Measurements from ENCODE around the gene OOEP.
"Not testable (repeated sequence)": the region's sequence is repeated elsewhere in the genome, so short reads cannot be mapped to it uniquely, and the experiment has no call there.

The OOEP gene

GRCh38 chr6:73369563-73369962, at the start of gene OOEP:
TSS of gene OOEP (minus strand) at chr6:73369897. CDS start at chr6:73369792, 105 bp downstream.
- no peak for DNase-seq

- DNase-seq = no peak
Observed at GRCh38 chr6:73418081-73418741, 48.5 kb upstream of the OOEP start.

- DNase-seq = no peak
Observed at GRCh38 chr6:73413102-73413501, 43.4 kb upstream of the OOEP start.

- DNase-seq = no peak
Observed at GRCh38 chr6:73409395-73409794, 39.7 kb upstream of the OOEP start.

- no peak for DNase-seq
Observed at GRCh38 chr6:73400656-73401055, 31.0 kb upstream of the OOEP start.

GRCh38 chr6:73395875-73396274, 26.2 kb upstream of the OOEP start:
- DNase-seq = no peak

- DNase-seq = peak; percentile 58
Observed at GRCh38 chr6:73394577-73395354, 25.1 kb upstream of the OOEP start, which contains the start of gene DDX43. TSS of gene DDX43 (plus strand) at chr6:73394828. CDS start at chr6:73394906, 78 bp downstream.

GRCh38 chr6:73393278-73393677, 23.6 kb upstream of the OOEP start:
- DNase-seq = no peak

- not testable (repeated sequence) for DNase-seq
Observed at GRCh38 chr6:73392188-73392587, 22.5 kb upstream of the OOEP start.

GRCh38 chr6:73391675-73392074, 22.0 kb upstream of the OOEP start:
- DNase-seq = peak; percentile 3

- no peak for DNase-seq
Observed at GRCh38 chr6:73389854-73390253, 20.2 kb upstream of the OOEP start.

GRCh38 chr6:73388800-73389512, 19.3 kb upstream of the OOEP start:
- DNase-seq = peak; percentile 72

GRCh38 chr6:73388433-73388799, 18.7 kb upstream of the OOEP start:
- DNase-seq = no peak

- DNase-seq = no peak
Observed at GRCh38 chr6:73382462-73383113, 12.9 kb upstream of the OOEP start.

GRCh38 chr6:73381531-73381930, 11.8 kb upstream of the OOEP start:
- not testable (repeated sequence) for DNase-seq

- no peak for DNase-seq
Observed at GRCh38 chr6:73377225-73377624, 7.5 kb upstream of the OOEP start.

- DNase-seq = no peak
Observed at GRCh38 chr6:73375216-73375615, 5.5 kb upstream of the OOEP start.

GRCh38 chr6:73372516-73372915, 2.8 kb upstream of the OOEP start:
- DNase-seq = no peak

- no peak for DNase-seq
Observed at GRCh38 chr6:73371984-73372383, 2.3 kb upstream of the OOEP start.

- DNase-seq = no peak
Observed at GRCh38 chr6:73369157-73369556, 540 bp downstream of the OOEP start.

- DNase-seq = no peak
Observed at GRCh38 chr6:73368675-73369074, 1.0 kb downstream of the OOEP start.

GRCh38 chr6:73367761-73368355, 1.8 kb downstream of the OOEP start:
- no peak for DNase-seq

GRCh38 chr6:73364549-73364948, 5.1 kb downstream of the OOEP start:
- no peak for DNase-seq
